WTC11 (cell line): ENCODE results near the gene BUB1. TPM values are rescaled to one million over a fixed set of nuclear protein-coding genes. Genes with fewer than 3 reads are reported as not detected.

Experiments used
- ATAC-seq: fragments of 200-7000 bp; cut with Tn5 transposase; 2 replicates; pipeline ENCODE4 v1.10.0; 2021; ENCODE audit warnings: mild to moderate bottlenecking, moderate library complexity
- CTCF ChIA-PET: fragments of 300-600 bp; sonication (Branson Sonifier 250); formaldehyde crosslinking; loops from one replicate; lab custom pipeline; 2021; ENCODE audit warnings: antibody characterized with exemption; lab: Charles Lee
- POLR2A ChIA-PET: fragments of 350-600 bp; sonication (Branson Sonifier 250); formaldehyde crosslinking; loops from one replicate; lab custom pipeline; 2021; ENCODE audit warnings: antibody characterized with exemption; lab: Charles Lee
- DNase-seq: peaks from one replicate; pipeline ENCODE4 v3.0.0; 2021; ENCODE audit warnings: low spot score
- H3K27ac Mint-ChIP-seq: 2 replicates; pipeline ENCODE4 v1.8.0; 2021; ENCODE audit warnings: mixed read lengths
- H3K27me3 Mint-ChIP-seq: 2 replicates; pipeline ENCODE4 v1.8.0; 2021; ENCODE audit warnings: low read depth, mild to moderate bottlenecking, moderate library complexity, mixed read lengths
- H3K36me3 Mint-ChIP-seq: 2 replicates; pipeline ENCODE4 v1.8.0; 2021; ENCODE audit warnings: mixed read lengths
- H3K4me1 Mint-ChIP-seq: 2 replicates; pipeline ENCODE4 v1.8.0; 2022; ENCODE audit warnings: mixed read lengths
- H3K4me3 Mint-ChIP-seq: 2 replicates; pipeline ENCODE4 v1.8.0; 2021; ENCODE audit warnings: mild to moderate bottlenecking, moderate library complexity, mixed read lengths
- H3K9me3 Mint-ChIP-seq: 2 replicates; pipeline ENCODE4 v1.8.0; 2021; ENCODE audit warnings: mixed read lengths
- ATF1 ChIP-seq: sonication (generic); formaldehyde crosslinking; IDR thresholded peaks from 2 replicates; pipeline ENCODE4 v1.8.1; 2023; ENCODE audit warnings: mild to moderate bottlenecking, moderate library complexity, missing genetic modification reagents
- ATF2 ChIP-seq: sonication (generic); formaldehyde crosslinking; IDR thresholded peaks from 2 replicates; pipeline ENCODE4 v1.8.1; 2022; ENCODE audit warnings: low read depth, missing genetic modification reagents, borderline replicate concordance
- CBFB ChIP-seq: sonication (generic); formaldehyde crosslinking; IDR thresholded peaks from 2 replicates; pipeline ENCODE4 v1.8.1; 2022; ENCODE audit warnings: mild to moderate bottlenecking, low read depth, missing genetic modification reagents
- CDX4 ChIP-seq: fragments of 250-450 bp; sonication (Bioruptor Pico); IDR thresholded peaks from 2 replicates; pipeline ENCODE4 v1.9.0; 2021; ENCODE audit warnings: moderate library complexity, mild to moderate bottlenecking, inconsistent platforms, borderline replicate concordance
- E2F4 ChIP-seq: sonication (generic); formaldehyde crosslinking; IDR thresholded peaks from 2 replicates; pipeline ENCODE4 v1.8.1; 2022; ENCODE audit warnings: low read depth, mild to moderate bottlenecking, moderate library complexity, missing genetic modification reagents, borderline replicate concordance
- ESRRA ChIP-seq: sonication (generic); formaldehyde crosslinking; IDR thresholded peaks from 2 replicates; pipeline ENCODE4 v1.8.1; 2022; ENCODE audit warnings: mild to moderate bottlenecking, missing genetic modification reagents, borderline replicate concordance
- GABPB1 ChIP-seq: sonication (generic); formaldehyde crosslinking; IDR thresholded peaks from 2 replicates; pipeline ENCODE4 v1.8.1; 2023; ENCODE audit warnings: mild to moderate bottlenecking, missing genetic modification reagents
- GRHL2 ChIP-seq: fragments of 250-450 bp; sonication (Bioruptor Pico); IDR thresholded peaks from 2 replicates; pipeline ENCODE4 v1.8.0; 2022; ENCODE audit warnings: mild to moderate bottlenecking, moderate library complexity; ENCODE audit not compliant: insufficient replicate concordance, severe bottlenecking
- IRF2 ChIP-seq: sonication (generic); formaldehyde crosslinking; IDR thresholded peaks from 2 replicates; pipeline ENCODE4 v1.8.0; 2022; ENCODE audit warnings: low read depth, missing genetic modification reagents, borderline replicate concordance
- JUN ChIP-seq: sonication (generic); formaldehyde crosslinking; IDR thresholded peaks from 2 replicates; pipeline ENCODE4 v1.8.0; 2023; ENCODE audit warnings: mild to moderate bottlenecking, missing genetic modification reagents
- KAT7 ChIP-seq: sonication (generic); formaldehyde crosslinking; IDR thresholded peaks from 2 replicates; pipeline ENCODE4 v1.8.1; 2023; ENCODE audit warnings: missing genetic modification reagents, mild to moderate bottlenecking, borderline replicate concordance
- MYBL2 ChIP-seq: sonication (generic); formaldehyde crosslinking; IDR thresholded peaks from 2 replicates; pipeline ENCODE4 v1.8.1; 2023; ENCODE audit warnings: mild to moderate bottlenecking, moderate library complexity, missing genetic modification reagents
- NFYB ChIP-seq: sonication (generic); formaldehyde crosslinking; conservative IDR thresholded peaks from 2 replicates; pipeline ENCODE4 v1.8.0; 2022; ENCODE audit warnings: low read depth, missing genetic modification reagents
- NR3C1 ChIP-seq: sonication (generic); formaldehyde crosslinking; conservative IDR thresholded peaks from 2 replicates; pipeline ENCODE4 v1.8.1; 2023; ENCODE audit warnings: low read depth, mild to moderate bottlenecking, missing genetic modification reagents
- PREB ChIP-seq: sonication (generic); formaldehyde crosslinking; IDR thresholded peaks from 2 replicates; pipeline ENCODE4 v1.8.1; 2022; ENCODE audit warnings: mild to moderate bottlenecking, missing genetic modification reagents, moderate library complexity, borderline replicate concordance
- ZNF121 ChIP-seq: sonication (generic); formaldehyde crosslinking; IDR thresholded peaks from 2 replicates; pipeline ENCODE4 v1.8.0; 2023; ENCODE audit warnings: missing genetic modification reagents
- ZNF219 ChIP-seq: sonication (generic); formaldehyde crosslinking; IDR thresholded peaks from 2 replicates; pipeline ENCODE4 v1.8.0; 2023; ENCODE audit warnings: missing genetic modification reagents, mild to moderate bottlenecking, borderline replicate concordance
- ZNF425 ChIP-seq: fragments of 250-450 bp; sonication (Bioruptor Pico); conservative IDR thresholded peaks from 2 replicates; pipeline ENCODE4 v1.9.0; 2021; ENCODE audit warnings: mild to moderate bottlenecking
- ZNF512 ChIP-seq: sonication (generic); formaldehyde crosslinking; IDR thresholded peaks from 2 replicates; pipeline ENCODE4 v1.8.1; 2022; ENCODE audit warnings: missing genetic modification reagents, borderline replicate concordance
- ZSCAN18 ChIP-seq: fragments of 250-450 bp; sonication (Bioruptor Pico); IDR thresholded peaks from 2 replicates; pipeline ENCODE4 v2.1.2; 2022; ENCODE audit warnings: mild to moderate bottlenecking, moderate library complexity
- total RNA-seq: library from RNA; stranded (reverse); gene quantifications from 3 replicates; pipeline ENCODE4 v1.2.3, GENCODE V29; 2021

BUB1 gene
- total RNA-seq, 1 experiment from 2014 or later: 116 TPM

GRCh38 chr2:110718382-110718781, 40.5 kb upstream of the BUB1 start (continued):
- TF ChIP-seq ZNF512 (CRISPR knock-in tag): no peak
- TF ChIP-seq ZNF425 (CRISPR knock-in tag): no peak
- no peak for TF ChIP-seq PREB (CRISPR knock-in tag)
- no peak for TF ChIP-seq ATF1 (CRISPR knock-in tag)
- no peak for TF ChIP-seq IRF2
- no peak for TF ChIP-seq NFYB (CRISPR knock-in tag)

- ChIA-PET POLR2A (no interaction called here), CTCF (no interaction called here)
- DNase-seq (no peak), ATAC-seq (no peak)
- TF ChIP-seq CDX4 (CRISPR knock-in tag): no peak
- TF ChIP-seq ZNF121 (CRISPR knock-in tag): no peak
- no peak for TF ChIP-seq KAT7 (CRISPR knock-in tag)
- no peak for TF ChIP-seq MYBL2 (CRISPR knock-in tag)
- no peak for TF ChIP-seq ZNF219
- TF ChIP-seq GRHL2 (CRISPR knock-in tag): no peak
- no peak for TF ChIP-seq GABPB1 (CRISPR knock-in tag)
- no peak for TF ChIP-seq ZSCAN18 (CRISPR knock-in tag)
- TF ChIP-seq JUN (CRISPR knock-in tag): no peak
- no peak for TF ChIP-seq E2F4 (CRISPR knock-in tag)
- no peak for TF ChIP-seq ESRRA (CRISPR knock-in tag)
- TF ChIP-seq CBFB (CRISPR knock-in tag): no peak
- TF ChIP-seq ATF2 (CRISPR knock-in tag): no peak
- TF ChIP-seq NR3C1: no peak
- H3K27me3 Mint-ChIP-seq: peaks cover 16% of the 10 kb centered on the region
- H3K36me3 Mint-ChIP-seq: no peaks in the 10 kb centered on the region
- no peaks in the 10 kb centered on the region for H3K4me1 Mint-ChIP-seq
- H3K27ac Mint-ChIP-seq: no peak overlapping the region
- H3K9me3 Mint-ChIP-seq: peaks cover 4% of the 10 kb centered on the region; the same call in 1 of the 2 replicates
- H3K4me3 Mint-ChIP-seq: no peak overlapping the region
Observed at GRCh38 chr2:110717734-110718133, 39.9 kb upstream of the BUB1 start.
